ENCODE measurements around the gene CSPG5.

CSPG5 gene

GRCh38 chr3:47578691-47579632, at the start of gene CSPG5:
CSPG5 (minus strand) TSS chr3:47578865; CDS start chr3:47578693, 172 bp downstream.
- DNase-seq (ENCODE audit: low read depth), result no peak

- no peak for DNase-seq (ENCODE audit: low read depth)
These were observed 49.8 kb upstream of the CSPG5 start for GRCh38 chr3:47628426-47628825.

- DNase-seq (ENCODE audit: low read depth), result no peak
These were observed 44.2 kb upstream of the CSPG5 start for GRCh38 chr3:47622671-47623461.

GRCh38 chr3:47617086-47618010, 38.7 kb upstream of the CSPG5 start:
- no peak for DNase-seq (ENCODE audit: low read depth)

GRCh38 chr3:47614788-47615187, 36.1 kb upstream of the CSPG5 start:
- no peak for DNase-seq (ENCODE audit: low read depth)

GRCh38 chr3:47613722-47614121, 35.1 kb upstream of the CSPG5 start:
- DNase-seq (ENCODE audit: low read depth), result no peak

GRCh38 chr3:47612879-47613278, 34.2 kb upstream of the CSPG5 start:
- DNase-seq (ENCODE audit: low read depth), result no peak

GRCh38 chr3:47612178-47612577, 33.5 kb upstream of the CSPG5 start:
- DNase-seq (ENCODE audit: low read depth), result no peak

GRCh38 chr3:47611576-47611975, 32.9 kb upstream of the CSPG5 start:
- DNase-seq (ENCODE audit: low read depth), result no peak

- no peak for DNase-seq (ENCODE audit: low read depth)
These were observed 31.9 kb upstream of the CSPG5 start for GRCh38 chr3:47610583-47610982.

- no peak for DNase-seq (ENCODE audit: low read depth)
These were observed 28.7 kb upstream of the CSPG5 start for GRCh38 chr3:47607335-47607734.

- DNase-seq (ENCODE audit: low read depth), result no peak
These were observed 27.5 kb upstream of the CSPG5 start for GRCh38 chr3:47606165-47606564.

- no peak for DNase-seq (ENCODE audit: low read depth)
These were observed 27.0 kb upstream of the CSPG5 start for GRCh38 chr3:47605652-47606051.

GRCh38 chr3:47604145-47604544, 25.5 kb upstream of the CSPG5 start:
- no peak for DNase-seq (ENCODE audit: low read depth)

- DNase-seq (ENCODE audit: low read depth), result no peak
These were observed 24.7 kb upstream of the CSPG5 start for GRCh38 chr3:47603332-47603731.

- no peak for DNase-seq (ENCODE audit: low read depth)
These were observed 22.6 kb upstream of the CSPG5 start for GRCh38 chr3:47601281-47601680.

GRCh38 chr3:47594792-47595191, 16.1 kb upstream of the CSPG5 start:
- no peak for DNase-seq (ENCODE audit: low read depth)

GRCh38 chr3:47592066-47592795, 13.6 kb upstream of the CSPG5 start:
- DNase-seq (ENCODE audit: low read depth), result no peak

GRCh38 chr3:47590216-47590615, 11.6 kb upstream of the CSPG5 start:
- DNase-seq (ENCODE audit: low read depth), result no peak

- DNase-seq (ENCODE audit: low read depth), result no peak
These were observed 9.9 kb upstream of the CSPG5 start for GRCh38 chr3:47588587-47588986.

- DNase-seq (ENCODE audit: low read depth), result no peak
These were observed 9.4 kb upstream of the CSPG5 start for GRCh38 chr3:47588053-47588452.
